ENCODE data around the gene PRKCH. TPM values are rescaled to one million over a fixed set of nuclear protein-coding genes. Genes with fewer than 3 reads are reported as not detected.
A peak's percentile ranks its signal among the peaks of the same experiment; 100 is the strongest.

PRKCH gene
- total and polyA plus RNA-seq, 12 donors, result 8.3 to 25.1 (median 17.7) TPM

GRCh38 chr14:61364243-61364642, 42.9 kb downstream of the PRKCH start:
- Histone ChIP-seq H3K4me1 (peaks cover 0 to 73% (median 36%) of the 10 kb centered on the region in 9 donors), H3K36me3 (no peaks in the 10 kb centered on the region), H3K27ac (peak overlapping the region in 2 of 10 donors; percentile 9 to 20), H3K27me3 (no peaks in the 10 kb centered on the region), H3K9me3 (no peaks in the 10 kb centered on the region), H3K4me3 (no peak overlapping the region)
- TF ChIP-seq CTCF (IDR thresholded peaks at IDR 0.05), result no peak
- no peak for DNase-seq
- 76 to 88% methylated on average over 2 of the region's 2 CpGs for WGBS, 2 donors
- no peak for ATAC-seq
- intact Hi-C loops (cut with DNase I), result loop anchor here in 1 of 10 donors (10.0 kb wide), 1 partner anchor 61 kb away; no protein-coding TSS in a partner anchor

- peak in 4 of 8 donors; percentile 36 to 47 (median 40) for ATAC-seq
- no peaks in the 10 kb centered on the region for H3K9me3 ChIP-seq
- H3K36me3 ChIP-seq, result no peaks in the 10 kb centered on the region
- H3K27me3 ChIP-seq, result no peaks in the 10 kb centered on the region
- 50 to 63% methylated on average over 3 of the region's 3 CpGs for WGBS, 2 donors
- no peak overlapping the region for H3K4me3 ChIP-seq
- peak overlapping the region in 4 of 10 donors; percentile 1 to 52 (median 47) for H3K27ac ChIP-seq
- intact Hi-C loops (cut with DNase I), result loop anchor here in 1 of 10 donors (10.0 kb wide), 1 partner anchor 59 kb away; no protein-coding TSS in a partner anchor
- no peak for TF ChIP-seq CTCF (IDR thresholded peaks at IDR 0.05)
- H3K4me1 ChIP-seq, result peaks cover 0 to 78% (median 39%) of the 10 kb centered on the region in 9 donors
- no peak for DNase-seq
Measured at GRCh38 chr14:61365667-61366212, 44.4 kb downstream of the PRKCH start.

GRCh38 chr14:61368114-61368710, 46.8 kb downstream of the PRKCH start:
- intact Hi-C loops (cut with DNase I), result loop anchor here in 1 of 10 donors (10.0 kb wide), 1 partner anchor 57 kb away; no protein-coding TSS in a partner anchor
- Histone ChIP-seq H3K9me3 (no peaks in the 10 kb centered on the region), H3K27ac (peak overlapping the region in 4 of 10 donors; percentile 16 to 49 (median 30)), H3K27me3 (no peaks in the 10 kb centered on the region), H3K36me3 (no peaks in the 10 kb centered on the region), H3K4me3 (no peak overlapping the region), H3K4me1 (peaks cover 0 to 59% (median 23%) of the 10 kb centered on the region in 9 donors)
- 67 to 71% methylated on average over 5 of the region's 5 CpGs for WGBS, 2 donors
- TF ChIP-seq CTCF (IDR thresholded peaks at IDR 0.05), result no peak
- ATAC-seq (peak in 4 of 8 donors; percentile 20 to 29 (median 25)), DNase-seq (no peak)

GRCh38 chr14:61368781-61369453, 47.5 kb downstream of the PRKCH start:
- Histone ChIP-seq H3K4me3 (no peak overlapping the region), H3K27ac (peak overlapping the region in 2 of 10 donors; percentile 21 to 49), H3K9me3 (peaks cover 0 to 6% (median under 1%) of the 10 kb centered on the region in 11 donors), H3K27me3 (no peaks in the 10 kb centered on the region), H3K36me3 (no peaks in the 10 kb centered on the region), H3K4me1 (peaks cover 0 to 59% (median 23%) of the 10 kb centered on the region in 9 donors)
- WGBS, 2 donors, result 75 to 77% methylated on average over 3 of the region's 3 CpGs
- intact Hi-C loops (cut with DNase I), result loop anchor here in 1 of 10 donors (10.0 kb wide), 1 partner anchor 56 kb away; no protein-coding TSS in a partner anchor
- TF ChIP-seq CTCF (IDR thresholded peaks at IDR 0.05), result no peak
- no peak for DNase-seq
- no peak for ATAC-seq

All from heart right ventricle (tissue), 16 donors.